HG03066 (cell line): ENCODE results near the gene IFT172.

Experiments used
- ATAC-seq: cut with Tn5 transposase; IDR thresholded peaks from one replicate; pipeline ENCODE4 v1.9.1; 2021; ENCODE audit warnings: low read depth; ENCODE audit not compliant: unreplicated experiment

The IFT172 gene

DNA sequence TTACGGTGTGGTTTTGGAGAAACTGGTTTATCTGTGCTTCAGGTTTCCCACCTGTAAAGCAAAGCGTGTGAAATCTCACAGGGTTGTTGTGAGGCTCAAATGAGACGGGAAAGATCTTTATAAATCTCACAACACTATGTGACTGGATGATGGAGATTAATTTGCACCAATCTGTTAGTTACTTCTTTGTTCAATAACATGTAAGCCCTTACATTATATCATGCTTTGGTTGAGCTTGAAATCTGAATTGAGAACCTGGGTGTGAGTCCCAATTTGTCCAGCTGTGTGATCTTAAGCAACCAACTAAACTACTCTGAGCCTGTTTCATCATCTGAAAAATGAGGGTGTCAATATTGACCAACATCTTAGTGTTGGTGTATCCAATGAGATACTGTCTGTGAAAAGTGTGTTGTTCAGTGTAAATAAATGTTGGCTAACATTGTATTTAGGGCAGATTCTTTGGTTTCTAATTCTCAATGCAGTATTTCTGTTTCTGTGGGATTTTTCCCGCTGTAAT, 6.4 kb upstream of the IFT172 start:
- no peak for ATAC-seq

GRCh38 chr2:27494944-27495554, 5.5 kb upstream of the IFT172 start, which contains the start of gene FNDC4:
Gene FNDC4, minus strand, starts transcription at chr2:27495200. Its CDS starts 521 bp downstream, at chr2:27494679.
- ATAC-seq: no peak

DNA sequence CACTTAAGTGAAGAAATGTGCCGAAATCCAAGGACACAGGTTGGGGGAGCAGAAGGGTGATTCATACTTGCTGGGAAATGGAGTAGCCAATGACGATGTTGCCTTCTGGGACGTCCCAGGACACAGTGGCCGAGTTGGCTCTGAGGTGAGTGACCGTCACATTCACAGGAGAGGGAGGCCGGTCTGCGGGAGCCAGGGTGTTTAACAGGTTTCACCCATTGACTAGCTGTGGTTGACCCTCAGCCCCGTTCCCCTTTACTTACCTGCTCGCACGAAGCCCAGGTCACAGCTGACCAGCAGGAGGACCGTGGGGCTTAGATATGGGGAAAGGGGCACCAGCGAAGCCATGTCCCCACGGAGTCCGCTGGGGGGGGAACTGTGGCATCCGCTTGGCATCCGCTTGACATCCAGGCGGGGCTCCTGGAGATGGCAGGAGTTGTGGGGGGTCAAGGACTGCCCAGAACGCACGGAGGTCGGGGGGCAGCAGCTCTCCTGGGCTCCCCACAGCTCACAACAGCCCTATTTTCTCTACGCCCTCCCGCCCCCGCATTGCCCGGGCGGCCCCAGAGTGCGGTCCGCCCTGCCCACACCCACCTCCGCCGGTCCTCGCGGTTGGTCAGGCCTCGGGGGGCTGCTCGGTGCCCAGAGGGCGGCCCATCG, 4.9 kb upstream of the IFT172 start:
- no peak for ATAC-seq

DNA sequence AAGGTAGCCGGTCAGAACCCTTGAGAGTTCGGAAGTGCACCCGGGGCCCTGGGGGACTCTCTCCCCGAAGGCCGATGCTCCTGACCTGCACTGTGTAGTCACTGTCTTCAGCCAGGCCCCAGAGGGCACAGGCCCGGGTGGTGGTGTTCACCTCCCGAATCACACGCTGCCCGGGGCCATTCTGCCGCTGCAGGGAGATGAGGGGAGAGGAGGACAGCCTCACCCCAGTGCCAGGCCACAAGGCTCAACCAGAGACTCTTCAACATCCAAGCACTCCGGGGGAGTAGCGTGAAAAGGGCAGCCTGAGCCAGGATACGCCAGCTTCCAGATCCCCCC, 4.4 kb upstream of the IFT172 start:
- ATAC-seq: no peak

DNA sequence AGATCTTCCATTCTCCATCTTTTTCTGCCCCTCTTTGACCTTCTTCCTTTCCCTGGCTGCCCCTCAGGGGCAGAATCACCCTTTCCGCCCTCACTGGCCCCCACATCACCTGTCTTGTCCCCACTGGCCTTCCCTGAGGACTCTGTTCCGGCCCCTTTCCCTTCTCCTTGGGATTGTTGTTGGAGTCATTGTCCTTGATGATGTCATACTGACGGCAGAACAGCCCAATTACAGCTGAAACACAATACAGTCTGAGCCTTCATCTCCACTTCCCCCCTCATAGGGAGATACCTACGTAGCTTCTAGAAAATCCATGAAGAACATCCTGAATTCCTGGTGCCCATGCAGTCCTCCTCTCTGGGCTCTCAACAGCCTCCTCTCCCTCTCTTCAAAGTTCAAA, 3.0 kb upstream of the IFT172 start:
- no peak for ATAC-seq

DNA sequence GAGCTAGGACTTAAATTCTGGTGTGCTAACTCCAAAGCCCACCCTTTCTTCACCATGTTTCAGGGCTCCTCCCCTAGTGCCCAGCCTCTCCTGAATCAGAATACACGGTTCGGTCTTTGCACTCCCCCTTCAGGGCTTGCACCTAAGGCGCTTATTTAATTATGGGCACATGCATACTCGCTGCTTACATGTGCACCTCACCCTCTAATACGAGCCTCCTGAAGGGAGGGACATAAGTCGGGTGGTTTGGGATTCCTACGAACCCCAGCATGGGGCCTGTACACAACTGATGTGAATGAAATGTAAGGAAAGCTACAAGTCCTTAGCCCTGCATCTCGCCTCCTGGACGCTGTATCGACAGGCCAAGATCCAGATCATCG, 435 bp downstream of the IFT172 start:
- ATAC-seq: peak; percentile 15

- ATAC-seq: no peak
Observed at GRCh38 chr2:27485496-27485895, 4.0 kb downstream of the IFT172 start.

DNA sequence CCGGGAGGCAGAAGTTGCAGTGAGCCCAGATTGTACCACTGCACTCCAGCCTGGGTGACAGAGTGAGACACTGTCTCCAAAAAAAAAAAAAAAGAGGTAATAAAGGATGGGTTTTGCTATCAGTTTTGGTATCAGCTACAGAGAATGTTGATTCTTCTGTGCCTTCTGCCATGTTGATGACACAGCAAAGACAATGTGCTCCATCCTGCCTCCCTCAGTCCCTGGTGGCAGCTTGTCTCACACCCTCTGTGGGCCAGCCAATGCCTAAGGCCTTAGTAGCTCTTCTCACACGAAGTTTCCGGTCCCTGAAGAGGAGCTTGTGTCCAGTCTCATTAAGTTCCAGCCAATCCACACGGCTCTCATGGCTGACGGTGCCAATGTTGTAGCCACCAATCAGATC, 17.6 kb downstream of the IFT172 start:
- no peak for ATAC-seq

- no peak for ATAC-seq
Observed at GRCh38 chr2:27464443-27464842, 25.1 kb downstream of the IFT172 start.

DNA sequence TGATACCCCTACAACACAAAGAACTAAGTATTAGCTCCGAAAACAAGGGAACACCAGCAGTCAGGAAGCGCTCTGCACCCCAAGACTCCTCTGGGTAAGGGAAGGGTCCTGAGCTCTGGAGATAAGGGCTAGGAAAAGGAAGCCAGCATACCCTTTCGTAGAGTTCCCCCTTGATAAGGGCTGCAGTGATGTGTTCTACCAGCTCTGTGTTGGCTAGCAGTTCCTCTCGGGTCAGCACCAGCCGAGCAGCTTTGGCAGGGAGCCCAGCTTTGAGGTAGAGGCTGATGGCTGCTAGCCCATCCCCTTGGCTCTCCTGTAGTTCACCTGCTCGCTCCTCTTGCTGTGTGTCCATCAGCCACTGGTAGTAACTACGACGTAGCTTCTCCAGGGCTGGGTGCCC, 28.4 kb downstream of the IFT172 start:
- ATAC-seq: no peak

GRCh38 chr2:27453968-27454367, 35.6 kb downstream of the IFT172 start:
- ATAC-seq: no peak

DNA sequence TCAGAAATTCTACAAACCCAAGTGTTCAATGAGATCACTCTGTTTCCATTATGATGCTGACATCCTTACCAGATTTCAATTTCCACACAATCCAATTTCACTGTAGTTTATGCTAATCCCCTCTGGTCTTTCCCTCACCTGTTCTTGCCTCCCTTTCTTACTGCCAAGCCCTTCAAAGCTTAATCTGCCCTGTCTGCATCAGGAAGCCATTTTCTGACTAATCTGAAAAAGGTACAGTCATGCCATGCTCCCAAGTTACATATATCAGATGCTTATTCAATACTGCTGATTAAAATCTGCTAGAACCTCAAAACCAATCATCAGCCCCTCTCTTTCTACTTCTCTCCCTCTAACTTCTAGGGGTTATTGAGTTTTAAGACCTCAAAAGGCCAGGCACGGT, 38.4 kb downstream of the IFT172 start:
- no peak for ATAC-seq

GRCh38 chr2:27448381-27448780, 41.2 kb downstream of the IFT172 start:
- no peak for ATAC-seq

DNA sequence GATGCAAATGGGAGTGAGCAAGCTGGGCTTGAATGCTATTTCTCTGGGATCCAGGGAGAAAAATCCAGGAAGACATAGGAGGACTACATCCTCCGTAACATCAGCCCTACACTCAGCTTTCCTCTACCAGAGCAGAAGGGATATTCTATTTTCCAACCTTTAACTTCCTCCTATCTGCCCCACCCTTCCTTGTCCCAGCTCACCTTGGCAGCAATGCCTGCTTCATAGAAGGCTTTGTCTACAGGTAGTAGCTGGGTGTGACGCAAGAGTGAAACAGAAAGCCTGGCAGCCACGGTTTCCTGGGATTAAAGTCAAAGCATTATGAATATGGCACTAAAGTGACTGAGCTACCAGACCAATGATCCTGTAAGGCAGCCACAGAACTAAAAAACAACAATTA, 43.5 kb downstream of the IFT172 start:
- no peak for ATAC-seq

DNA sequence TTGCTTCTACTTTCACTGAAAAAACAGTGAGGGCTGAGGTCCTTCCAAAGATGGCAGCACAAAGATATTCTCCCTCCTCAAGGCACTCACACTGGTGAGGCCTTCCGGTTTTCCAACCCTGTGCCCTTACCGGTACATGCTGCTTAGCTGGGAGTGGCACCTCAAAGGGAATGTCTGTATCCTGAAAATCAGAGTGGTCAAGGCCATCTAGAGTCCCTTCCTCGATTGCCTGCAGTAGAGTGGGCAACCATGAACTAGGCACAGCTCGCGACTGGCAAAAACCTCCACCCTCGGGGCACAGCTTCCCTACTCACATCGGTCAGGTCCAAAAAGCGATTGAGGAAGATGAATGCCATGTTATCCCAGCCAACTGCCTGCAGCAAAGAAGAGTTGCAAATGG, 43.9 kb downstream of the IFT172 start:
- no peak for ATAC-seq

DNA sequence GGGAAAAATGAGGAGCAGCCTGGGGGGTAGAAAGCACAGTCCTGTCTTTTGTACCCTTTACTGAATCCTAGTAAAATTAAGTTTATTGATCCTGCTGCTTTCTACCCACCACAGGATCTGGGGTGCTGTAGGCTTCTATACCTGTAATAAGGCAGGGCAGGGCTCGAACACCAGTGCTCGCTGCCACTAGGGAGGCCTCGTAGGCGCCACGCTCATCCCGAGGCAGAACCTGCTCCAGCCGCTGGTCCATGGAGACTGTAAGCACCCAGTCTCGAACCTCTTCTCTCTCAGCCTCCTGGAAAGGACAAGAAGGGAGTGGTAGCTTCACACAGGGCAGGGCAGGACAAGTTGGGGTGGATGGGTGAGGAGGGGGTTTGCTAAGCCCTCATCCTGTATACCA, 44.4 kb downstream of the IFT172 start:
- no peak for ATAC-seq

DNA sequence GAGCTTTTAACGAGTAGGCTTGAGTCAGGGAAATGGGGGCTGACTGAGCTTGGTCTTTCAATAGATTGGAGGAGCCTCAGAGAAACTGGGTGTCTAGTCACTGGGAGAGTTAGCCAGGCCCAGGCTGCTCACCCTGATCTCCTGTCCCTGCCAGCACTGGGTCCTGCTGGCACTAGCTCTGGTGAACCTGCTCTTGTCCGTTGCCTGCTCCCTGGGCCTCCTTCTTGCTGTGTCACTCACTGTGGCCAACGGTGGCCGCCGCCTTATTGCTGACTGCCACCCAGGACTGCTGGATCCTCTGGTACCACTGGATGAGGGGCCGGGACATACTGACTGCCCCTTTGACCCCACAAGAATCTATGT, 46.6 kb downstream of the IFT172 start:
- ATAC-seq: no peak

DNA sequence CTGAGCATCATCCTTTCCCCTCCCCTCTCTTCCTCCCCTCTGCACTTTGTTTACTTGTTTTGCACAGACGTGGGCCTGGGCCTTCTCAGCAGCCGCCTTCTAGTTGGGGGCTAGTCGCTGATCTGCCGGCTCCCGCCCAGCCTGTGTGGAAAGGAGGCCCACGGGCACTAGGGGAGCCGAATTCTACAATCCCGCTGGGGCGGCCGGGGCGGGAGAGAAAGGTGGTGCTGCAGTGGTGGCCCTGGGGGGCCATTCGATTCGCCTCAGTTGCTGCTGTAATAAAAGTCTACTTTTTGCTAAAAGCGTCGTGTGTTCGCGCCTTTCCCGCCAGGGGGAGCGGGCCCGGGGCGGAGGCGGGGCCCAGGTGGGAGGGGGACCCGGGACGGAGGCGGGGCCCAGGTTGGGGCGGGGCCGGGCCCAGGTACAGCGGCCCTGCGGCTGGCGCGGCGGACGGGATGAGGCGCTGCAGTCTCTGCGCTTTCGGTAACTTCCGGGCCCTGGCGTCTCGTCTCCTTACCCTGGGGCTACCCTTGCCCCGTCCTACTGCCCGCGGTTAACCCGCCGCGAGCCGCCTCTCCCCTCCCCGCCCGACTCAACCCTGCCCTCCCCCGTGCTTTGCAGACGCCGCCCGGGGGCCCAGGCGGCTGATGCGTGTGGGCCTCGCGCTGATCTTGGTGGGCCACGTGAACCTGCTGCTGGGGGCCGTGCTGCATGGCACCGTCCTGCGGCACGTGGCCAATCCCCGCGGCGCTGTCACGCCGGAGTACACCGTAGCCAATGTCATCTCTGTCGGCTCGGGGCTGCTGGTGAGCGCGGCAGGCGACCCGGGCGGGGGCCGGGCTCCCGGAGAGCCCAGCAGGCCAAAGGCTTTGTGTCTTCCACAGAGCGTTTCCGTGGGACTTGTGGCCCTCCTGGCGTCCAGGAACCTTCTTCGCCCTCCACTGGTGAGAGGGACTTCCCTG, 47.3 kb downstream of the IFT172 start, which contains the start of gene KRTCAP3:
KRTCAP3 (plus strand) TSS at position 424 of the 962 bp plus-strand sequence; CDS start at position 456, 32 bp downstream.
- ATAC-seq: no peak

DNA sequence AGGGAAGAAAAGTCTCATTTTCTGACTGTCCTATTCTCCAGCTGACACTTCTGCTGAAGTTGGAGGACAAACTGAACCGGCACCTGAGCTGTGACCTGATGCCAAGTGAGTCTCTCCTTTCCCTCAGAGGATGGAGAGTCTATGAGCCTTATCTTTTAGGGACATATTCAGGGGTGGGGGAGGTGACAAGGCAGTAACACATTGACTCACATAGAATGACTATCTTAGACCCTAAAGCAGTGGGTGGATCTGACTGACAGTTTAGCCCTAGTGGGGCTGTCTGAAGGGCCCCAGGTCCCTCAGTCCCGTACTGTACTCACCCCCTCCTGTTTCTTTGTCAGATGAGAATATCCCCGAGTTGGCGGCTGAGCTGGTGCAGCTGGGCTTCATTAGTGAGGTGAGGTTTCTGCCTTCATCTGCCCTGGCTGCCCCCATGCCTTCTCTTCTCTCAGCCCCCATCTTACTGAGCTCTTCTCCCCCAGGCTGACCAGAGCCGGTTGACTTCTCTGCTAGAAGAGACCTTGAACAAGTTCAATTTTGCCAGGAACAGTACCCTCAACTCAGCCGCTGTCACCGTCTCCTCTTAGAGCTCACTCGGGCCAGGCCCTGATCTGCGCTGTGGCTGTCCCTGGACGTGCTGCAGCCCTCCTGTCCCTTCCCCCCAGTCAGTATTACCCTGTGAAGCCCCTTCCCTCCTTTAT, 48.2 kb downstream of the IFT172 start:
- no peak for ATAC-seq

GRCh38 chr2:27435628-27436027, 53.9 kb downstream of the IFT172 start:
- no peak for ATAC-seq

DNA sequence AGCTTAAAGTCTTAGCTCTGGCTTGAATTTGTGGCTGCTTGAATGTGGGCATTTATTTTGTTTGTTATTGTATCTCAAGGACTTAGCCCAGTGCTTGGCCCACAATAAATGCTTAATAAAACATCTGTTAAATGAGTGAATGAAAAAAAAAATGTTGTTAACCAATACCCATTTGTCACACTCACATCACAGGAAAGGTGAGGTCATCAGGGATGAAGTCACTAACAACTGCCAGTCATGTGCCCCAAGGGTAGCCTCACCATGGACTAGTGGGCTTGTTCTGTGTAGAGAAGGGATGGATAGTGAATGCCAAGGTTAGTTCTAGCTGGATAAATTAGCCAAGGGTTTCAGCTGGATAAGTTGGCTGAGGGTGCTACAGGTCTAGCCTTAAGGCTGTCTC, 58.1 kb downstream of the IFT172 start:
- no peak for ATAC-seq
